HG03432 (cell line): ENCODE measurements around the gene KRT85.

Source experiments
- ATAC-seq: cut with Tn5 transposase; IDR thresholded peaks from one replicate; pipeline ENCODE4 v1.9.1; 2021; ENCODE audit warnings: mild to moderate bottlenecking, moderate library complexity; ENCODE audit not compliant: unreplicated experiment

KRT85 gene

GRCh38 chr12:52369211-52369610 lies 1.9 kb upstream of the KRT85 start:
- no peak for ATAC-seq

- no peak for ATAC-seq
Measured at GRCh38 chr12:52368508-52368907, 1.2 kb upstream of the KRT85 start.

DNA sequence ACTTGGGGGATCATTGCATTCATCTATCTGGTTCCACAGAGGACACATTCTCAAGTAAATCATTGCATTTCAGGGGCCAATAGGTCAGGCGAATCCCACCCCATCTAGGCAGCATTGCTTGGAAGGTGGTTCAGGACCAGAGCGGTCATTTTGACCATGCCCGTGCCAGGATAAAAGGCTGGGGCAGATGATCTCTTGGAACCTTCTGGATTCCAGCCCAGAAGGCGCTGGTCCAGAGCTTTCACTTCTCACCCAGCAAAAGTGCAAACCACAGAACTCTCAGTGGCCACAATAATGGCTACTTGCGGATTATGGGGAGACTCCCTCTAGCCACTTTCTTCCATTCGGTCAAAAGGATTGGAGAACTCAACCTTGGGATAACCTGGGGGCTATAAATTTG lies 595 bp upstream of the KRT85 start:
- ATAC-seq: no peak

GRCh38 chr12:52364901-52365489 lies 2.3 kb downstream of the KRT85 start:
- ATAC-seq: no peak

GRCh38 chr12:52364061-52364460 lies 3.2 kb downstream of the KRT85 start:
- ATAC-seq: no peak

DNA sequence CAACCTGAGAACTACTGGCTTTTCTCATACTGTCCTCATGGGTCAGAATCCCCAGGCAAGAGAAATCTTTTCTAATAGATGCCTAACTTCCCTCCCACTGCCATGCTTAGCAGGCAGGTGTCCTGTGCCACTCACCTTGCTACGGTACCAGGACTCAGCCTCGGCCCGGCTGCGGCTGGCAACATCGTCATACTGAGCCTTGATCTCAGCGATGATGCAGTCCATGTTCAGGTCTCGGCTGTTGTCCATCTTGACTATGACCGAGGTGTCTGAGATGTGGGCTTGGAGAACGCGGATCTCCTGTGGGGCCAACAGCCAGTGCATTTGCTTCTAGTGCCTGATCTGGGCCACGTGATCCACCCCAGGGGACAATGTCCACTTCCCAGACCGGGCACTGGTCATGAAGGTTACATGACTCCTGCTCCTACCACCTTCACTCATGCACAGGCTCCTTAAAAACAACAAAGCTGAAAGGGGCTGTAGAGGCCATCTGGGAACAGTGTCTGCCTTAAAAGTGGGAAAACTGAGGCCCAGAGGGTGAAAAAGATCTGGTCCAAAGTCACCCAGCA lies 4.1 kb downstream of the KRT85 start:
- no peak for ATAC-seq

- no peak for ATAC-seq
Measured at GRCh38 chr12:52362118-52362726, 5.1 kb downstream of the KRT85 start.

- no peak for ATAC-seq
Measured at GRCh38 chr12:52361553-52361952, 5.7 kb downstream of the KRT85 start.

DNA sequence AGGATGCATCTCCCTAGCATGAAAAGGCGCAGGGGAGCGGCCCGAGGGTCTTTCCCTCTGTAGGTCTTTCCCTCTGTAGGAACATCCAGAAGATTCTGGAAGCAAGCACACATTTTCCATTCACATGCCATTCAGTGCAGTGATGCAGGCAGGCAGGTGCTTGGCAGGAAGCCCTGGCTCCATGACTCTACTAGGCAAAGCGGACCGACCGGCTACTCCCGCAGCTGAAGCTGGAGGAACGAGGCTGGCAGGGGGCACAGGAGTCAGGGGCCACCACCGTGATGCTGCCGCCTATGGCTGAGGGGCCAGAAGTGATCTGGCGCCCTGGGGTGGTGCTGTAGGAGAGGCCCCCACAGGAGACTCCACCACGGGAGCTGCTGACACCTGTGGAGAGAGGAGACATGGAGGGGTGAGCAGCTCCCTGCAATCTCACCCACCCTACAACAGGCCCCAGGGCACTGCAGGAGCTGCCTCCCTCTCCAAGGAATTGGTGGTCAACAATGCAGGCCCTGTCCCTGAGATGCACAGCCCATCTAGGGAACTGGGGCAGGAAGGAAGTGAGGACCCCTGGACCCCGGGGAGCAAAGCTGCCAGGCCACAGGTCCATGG lies 6.5 kb downstream of the KRT85 start:
- no peak for ATAC-seq

DNA sequence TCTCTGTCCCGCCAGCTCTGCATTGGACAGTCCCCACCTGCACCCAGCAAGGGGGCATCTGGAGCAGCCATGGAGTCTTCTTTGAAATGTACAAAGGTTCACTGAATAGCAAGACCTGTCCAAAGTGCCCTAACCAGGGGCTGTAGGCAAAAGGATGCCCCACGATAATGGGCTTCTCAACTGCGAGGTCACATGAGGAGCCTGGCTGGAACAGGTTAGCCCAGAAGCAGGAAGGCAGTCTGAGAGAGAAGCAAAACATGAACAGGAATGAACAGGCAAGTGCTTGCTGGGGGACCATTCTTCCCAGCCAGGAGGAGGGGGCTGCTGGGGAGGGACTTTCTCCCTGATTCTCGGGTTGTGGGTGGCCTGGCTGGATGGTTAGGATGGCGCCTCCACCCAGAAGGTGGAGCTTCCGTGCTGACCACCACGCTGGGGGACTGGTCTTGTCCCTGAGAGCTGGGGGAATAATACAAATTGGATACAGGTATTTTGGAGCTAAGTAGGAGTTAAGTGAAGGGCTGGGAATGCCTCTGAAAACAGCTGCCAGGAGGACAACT lies 7.1 kb downstream of the KRT85 start:
- ATAC-seq: no peak

DNA sequence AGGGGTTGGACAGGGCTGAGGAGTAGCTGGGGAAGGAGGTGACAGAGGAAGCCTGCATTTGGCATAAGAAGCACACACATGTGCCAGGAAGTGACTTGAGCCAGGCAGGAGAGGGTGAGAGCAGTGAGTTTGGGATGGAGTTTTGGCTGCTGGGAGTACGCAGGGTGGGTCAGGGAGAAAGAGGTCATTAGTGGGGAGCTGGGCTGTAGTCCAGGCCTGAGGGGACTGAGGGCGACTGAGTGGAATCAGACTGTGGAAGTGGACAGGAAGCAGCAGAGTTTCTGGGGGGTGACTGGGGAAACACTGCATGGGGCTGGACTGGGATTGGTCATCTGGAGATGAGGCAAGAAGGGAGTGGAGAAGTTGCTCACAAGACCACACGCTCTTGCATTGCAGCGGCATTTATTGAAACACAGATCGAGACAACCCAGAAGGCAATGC lies 7.6 kb downstream of the KRT85 start:
- no peak for ATAC-seq

GRCh38 chr12:52358575-52359350 lies 8.5 kb downstream of the KRT85 start:
- ATAC-seq: peak; percentile 95

DNA sequence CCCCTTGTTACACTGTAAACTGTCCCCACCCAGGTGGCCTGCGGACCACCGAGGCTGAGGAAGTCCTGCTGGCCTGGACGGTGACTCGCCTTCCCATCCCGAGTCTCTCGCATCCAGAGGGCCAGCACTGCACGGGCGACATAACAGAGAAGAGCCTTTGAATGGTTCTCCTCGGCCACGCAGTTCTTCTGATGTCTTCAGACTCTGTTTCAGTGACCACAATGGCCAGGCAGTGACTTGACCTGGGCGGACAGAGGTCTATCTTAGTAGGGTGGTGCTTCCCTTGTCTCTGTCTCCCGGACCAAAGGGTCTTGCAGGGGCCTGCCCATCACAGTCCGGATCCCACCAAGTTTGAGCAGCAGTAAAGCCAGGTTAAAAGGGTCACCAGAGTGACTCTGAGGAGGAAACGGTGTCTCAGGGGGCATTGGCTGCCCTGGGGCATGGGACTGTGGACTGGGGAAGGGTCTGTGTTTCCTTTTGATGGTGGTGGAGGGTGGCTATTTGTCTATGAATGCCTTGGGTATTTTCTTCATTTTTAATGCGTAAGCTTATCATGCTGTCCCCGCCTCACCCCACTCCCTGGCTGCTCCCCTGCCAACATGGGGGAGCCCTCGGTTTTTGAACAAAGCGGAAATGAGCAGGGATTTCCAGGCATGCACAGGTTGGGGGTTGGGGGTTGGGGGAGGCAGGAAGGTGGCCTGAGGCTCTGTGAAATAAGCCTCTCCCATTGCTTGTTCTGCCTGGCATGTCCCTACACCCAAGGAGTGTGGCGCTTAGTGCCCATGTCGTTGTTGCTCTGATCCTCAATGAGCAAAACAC lies 10.3 kb downstream of the KRT85 start:
- no peak for ATAC-seq

DNA sequence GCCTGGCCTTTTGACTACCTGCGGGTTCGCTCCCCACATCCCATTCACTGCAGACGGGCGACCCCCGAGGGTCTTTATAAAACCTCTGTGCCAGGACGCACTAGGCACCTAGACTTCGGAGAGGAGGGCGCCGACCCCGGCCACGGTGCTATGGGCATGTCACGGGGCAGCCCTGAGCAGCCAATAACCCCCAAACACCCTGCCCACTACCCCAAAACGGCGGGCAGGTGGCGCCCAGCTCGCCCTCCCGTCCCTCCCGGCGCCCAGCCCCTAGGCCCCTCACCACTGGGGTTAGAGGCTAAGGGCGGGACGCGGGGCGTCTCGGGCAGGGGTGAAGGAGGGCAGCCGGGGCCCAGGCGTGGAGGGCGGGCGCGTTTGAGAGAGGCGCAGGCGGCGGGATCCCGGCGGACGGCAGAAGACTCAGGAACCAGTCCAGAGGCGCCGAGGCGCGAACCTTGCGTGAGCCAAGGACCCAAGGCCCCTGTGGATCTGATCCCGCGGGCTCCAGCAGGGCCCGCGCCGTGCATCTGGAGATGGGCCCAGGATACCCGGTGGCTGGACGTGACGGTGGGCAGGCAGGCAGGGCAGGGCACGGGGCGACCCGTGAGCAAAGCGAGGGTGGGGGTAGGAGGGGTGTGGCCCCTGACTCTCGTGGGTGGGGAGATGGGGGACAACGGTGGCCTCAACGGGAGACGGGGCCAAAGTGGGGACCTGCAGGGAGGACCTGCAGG lies 11.1 kb downstream of the KRT85 start:
- ATAC-seq: no peak

DNA sequence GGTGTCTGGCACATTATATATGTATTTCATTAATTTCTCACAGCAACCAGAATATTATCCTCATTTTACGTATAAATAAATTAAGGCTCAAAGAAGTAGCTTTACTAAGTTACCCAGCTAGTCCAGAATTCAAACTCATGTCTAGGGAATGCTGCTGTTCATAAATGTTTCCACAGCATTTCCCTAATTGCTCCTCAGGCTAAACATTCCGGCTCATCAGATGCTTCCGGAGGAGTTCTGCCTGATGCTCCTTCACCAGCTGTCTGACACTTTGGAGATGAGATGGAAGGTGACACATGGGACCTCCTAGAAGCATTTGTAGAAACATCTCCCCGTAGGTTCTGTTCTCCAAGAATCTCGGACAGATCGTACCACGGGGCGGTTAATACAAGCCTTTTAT lies 12.1 kb downstream of the KRT85 start:
- ATAC-seq: no peak

DNA sequence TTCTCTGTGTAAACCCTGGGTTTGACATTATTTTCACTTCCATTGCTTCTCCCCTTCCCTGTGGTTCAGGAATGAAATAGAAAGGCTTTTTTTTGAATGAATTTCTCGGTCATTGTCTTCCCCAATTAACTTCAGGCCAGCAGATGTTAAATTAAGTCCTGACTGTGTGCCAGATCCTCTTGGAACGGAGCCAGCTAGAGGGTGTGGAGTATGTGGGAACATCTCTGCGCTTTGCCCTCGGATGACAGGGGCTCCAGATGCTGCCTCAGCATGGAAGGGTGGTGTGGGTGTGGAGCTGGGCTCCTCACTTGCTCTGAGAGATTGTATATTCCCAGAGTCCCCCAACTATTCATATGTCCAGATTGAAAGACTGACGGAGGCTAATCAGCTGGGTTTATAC lies 13.1 kb downstream of the KRT85 start:
- ATAC-seq: no peak

DNA sequence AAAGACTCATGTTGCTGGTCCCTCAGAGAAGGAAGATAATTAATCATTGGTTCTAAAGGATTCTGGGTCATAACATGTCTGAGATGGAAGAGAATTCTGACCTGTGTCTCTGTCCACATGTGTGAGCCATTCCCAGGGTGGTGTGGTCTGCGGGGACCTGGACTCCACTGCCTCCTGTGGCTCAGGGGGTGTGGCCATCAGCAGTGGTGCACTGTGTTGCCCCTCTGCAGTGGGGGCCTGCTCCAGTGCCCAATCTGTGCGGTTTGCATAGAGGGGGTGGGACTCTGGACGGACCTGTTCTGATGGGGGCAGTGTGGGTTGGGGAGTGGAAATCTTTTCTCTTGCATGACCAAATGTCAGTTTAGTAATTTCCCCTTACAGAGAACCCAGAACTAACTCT lies 13.5 kb downstream of the KRT85 start:
- ATAC-seq: no peak

DNA sequence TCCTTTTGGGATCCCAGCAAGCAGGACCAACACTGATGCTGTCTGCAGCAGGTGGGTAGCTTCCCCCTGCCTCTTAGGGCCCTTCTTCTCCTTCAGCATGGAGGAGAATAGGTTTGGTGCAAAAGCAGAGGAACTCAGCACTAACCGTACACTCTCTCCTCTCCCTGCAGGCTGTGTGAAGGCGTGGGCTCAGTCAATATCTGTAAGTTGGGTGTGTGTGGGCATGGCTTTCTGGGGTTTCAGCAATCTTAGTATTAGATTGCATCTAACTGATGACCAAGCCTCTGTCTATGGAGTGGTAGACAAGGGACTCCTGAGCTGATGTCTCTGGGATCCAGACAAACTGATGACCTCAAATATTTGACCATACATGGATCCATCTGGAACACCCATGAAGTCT lies 14.3 kb downstream of the KRT85 start:
- ATAC-seq: no peak

- no peak for ATAC-seq
Measured at GRCh38 chr12:52351196-52352059, 15.9 kb downstream of the KRT85 start.
